Measurements from ENCODE around the gene DNM3. TPM values are rescaled to one million over a fixed set of nuclear protein-coding genes. Genes with fewer than 3 reads are reported as not detected.

Gene DNM3
- total and polyA plus RNA-seq, 9 donors, result 3.1 to 6.5 (median 4.4) TPM

GRCh38 chr1:172342584-172343239 lies 501.4 kb downstream of the DNM3 start:
- H3K27ac ChIP-seq, result peak overlapping the region in 1 of 2 donors; percentile 59
- WGBS, 3 donors, result 42 to 46% (median 44%) methylated on average over 4 of the region's 4 CpGs
- TF ChIP-seq EP300 (IDR thresholded peaks at IDR 0.05), result no peak
- H3K9me3 ChIP-seq, result no peaks in the 10 kb centered on the region
- intact Hi-C loops (cut with DNase I), result no loop called here
- DNase-seq, result no peak
- H3K36me3 ChIP-seq, result no peaks in the 10 kb centered on the region
- H3K27me3 ChIP-seq, result no peaks in the 10 kb centered on the region
- H3K4me3 ChIP-seq, result no peak overlapping the region
- peaks cover 2% of the 10 kb centered on the region for H3K4me1 ChIP-seq (ENCODE audit: insufficient read depth)

DNA sequence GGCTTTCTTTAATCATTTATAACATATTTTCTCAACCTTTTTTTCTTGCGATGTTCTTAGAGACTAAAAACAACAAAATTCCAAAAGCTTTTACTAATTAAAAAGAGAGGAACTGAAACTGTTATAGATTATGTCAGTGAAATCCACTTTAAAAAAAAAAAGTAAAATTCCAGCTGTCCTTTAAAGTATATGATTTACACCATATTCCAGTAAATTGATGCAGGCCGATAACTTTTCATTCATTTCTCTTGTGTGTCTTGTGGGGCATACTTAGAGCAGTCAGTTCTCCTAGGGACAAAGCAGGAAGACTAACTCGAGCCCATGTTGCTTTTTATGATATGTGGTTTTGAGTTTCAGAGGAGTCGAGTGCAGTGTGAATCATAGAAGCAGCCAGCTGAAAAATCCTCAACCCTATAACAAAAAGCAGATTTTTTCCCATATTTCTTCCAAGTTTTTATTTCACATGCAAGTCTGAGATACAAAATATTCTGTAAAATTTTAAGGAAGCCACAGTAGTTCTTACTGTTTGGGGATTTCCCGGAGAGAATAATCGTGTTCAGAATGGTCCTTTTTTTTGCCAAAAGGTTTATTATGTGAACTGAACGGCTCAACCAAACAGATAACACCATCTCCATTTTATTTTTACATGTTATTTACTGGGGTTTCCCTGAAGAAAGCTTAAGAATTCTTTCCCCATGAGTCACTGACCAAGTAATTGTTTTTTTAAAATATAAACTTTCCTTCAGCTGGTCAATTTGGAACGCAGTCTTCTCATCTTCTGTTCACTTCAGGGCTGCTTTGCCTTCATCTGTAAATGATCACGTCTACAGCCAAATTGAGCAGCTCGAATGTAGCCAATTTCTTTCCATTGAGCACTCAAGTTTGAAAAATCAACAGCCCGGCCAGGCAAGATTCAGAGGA lies 502.2 kb downstream of the DNM3 start:
- TF ChIP-seq POLR2A (IDR thresholded peaks at IDR 0.05) (no peak), EP300 (IDR thresholded peaks at IDR 0.05) (no peak)
- TF ChIP-seq, protein P1, sequence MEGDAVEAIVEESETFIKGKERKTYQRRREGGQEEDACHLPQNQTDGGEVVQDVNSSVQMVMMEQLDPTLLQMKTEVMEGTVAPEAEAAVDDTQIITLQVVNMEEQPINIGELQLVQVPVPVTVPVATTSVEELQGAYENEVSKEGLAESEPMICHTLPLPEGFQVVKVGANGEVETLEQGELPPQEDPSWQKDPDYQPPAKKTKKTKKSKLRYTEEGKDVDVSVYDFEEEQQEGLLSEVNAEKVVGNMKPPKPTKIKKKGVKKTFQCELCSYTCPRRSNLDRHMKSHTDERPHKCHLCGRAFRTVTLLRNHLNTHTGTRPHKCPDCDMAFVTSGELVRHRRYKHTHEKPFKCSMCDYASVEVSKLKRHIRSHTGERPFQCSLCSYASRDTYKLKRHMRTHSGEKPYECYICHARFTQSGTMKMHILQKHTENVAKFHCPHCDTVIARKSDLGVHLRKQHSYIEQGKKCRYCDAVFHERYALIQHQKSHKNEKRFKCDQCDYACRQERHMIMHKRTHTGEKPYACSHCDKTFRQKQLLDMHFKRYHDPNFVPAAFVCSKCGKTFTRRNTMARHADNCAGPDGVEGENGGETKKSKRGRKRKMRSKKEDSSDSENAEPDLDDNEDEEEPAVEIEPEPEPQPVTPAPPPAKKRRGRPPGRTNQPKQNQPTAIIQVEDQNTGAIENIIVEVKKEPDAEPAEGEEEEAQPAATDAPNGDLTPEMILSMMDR (IDR thresholded peaks at IDR 0.05), result no peak
- WGBS, 3 donors, result 4% methylated on average over 11 of the region's 11 CpGs
- H3K4me1 ChIP-seq (ENCODE audit: insufficient read depth), result peaks cover 2% of the 10 kb centered on the region
- H3K27ac ChIP-seq, result peak overlapping the region in 1 of 2 donors; percentile 59
- H3K4me3 ChIP-seq, result no peak overlapping the region
- H3K36me3 ChIP-seq, result no peaks in the 10 kb centered on the region
- intact Hi-C loops (cut with DNase I), result no loop called here
- H3K9me3 ChIP-seq, result no peaks in the 10 kb centered on the region
- DNase-seq, result no peak
- H3K27me3 ChIP-seq, result no peaks in the 10 kb centered on the region

DNA sequence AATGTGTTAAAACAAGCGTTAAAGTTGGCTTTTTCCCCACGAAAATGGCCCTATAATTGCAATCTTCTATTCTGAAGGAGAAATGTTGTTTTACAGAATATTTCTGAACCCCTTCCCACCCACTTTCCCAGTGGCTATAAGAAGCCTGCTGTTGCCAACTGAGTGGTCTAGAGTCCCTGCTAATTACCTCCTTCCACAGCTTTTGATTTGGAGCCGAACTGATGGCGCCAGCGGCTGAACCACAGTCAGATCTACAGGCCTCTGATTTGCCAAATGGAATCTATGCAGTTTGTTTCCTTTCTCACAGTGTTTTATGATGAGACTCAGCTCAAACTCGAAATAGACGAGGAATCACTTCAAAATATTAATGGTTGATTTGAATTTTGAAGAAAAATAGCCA lies 503.1 kb downstream of the DNM3 start:
- Histone ChIP-seq H3K9me3 (no peaks in the 10 kb centered on the region), H3K27me3 (no peaks in the 10 kb centered on the region), H3K36me3 (no peaks in the 10 kb centered on the region), H3K4me1 (ENCODE audit: insufficient read depth) (peaks cover 2% of the 10 kb centered on the region), H3K27ac (peak overlapping the region in 1 of 2 donors; percentile 59), H3K4me3 (no peak overlapping the region)
- TF ChIP-seq, protein P1 (IDR thresholded peaks at IDR 0.05), result no peak
- no peak for TF ChIP-seq POLR2A (IDR thresholded peaks at IDR 0.05)
- no peak for TF ChIP-seq EP300 (IDR thresholded peaks at IDR 0.05)
- intact Hi-C loops (cut with DNase I), result no loop called here
- DNase-seq, result no peak
- WGBS, 3 donors, result 30 to 62% (median 35%) methylated on average over 7 of the region's 7 CpGs

DNA sequence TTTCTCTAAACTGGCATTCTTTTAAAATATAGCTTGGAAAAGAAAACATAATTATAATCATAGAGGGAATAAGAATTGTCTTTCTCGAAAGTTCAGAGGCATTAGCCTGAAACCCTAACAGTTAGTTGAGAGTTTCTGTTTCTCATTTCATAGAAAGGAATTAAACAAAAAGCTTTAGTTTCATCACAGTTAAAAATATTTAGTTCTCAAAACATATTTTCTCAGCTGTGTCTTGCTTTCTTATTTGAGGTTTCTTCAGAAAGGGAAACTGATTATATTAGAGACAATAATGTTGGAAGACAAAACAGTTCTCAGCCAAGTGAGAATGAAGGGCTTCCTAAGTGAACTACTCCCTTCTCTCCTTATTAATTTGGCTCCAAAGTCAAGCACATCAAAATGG lies 503.8 kb downstream of the DNM3 start:
- no peak overlapping the region for H3K4me3 ChIP-seq
- DNase-seq, result no peak
- H3K9me3 ChIP-seq, result no peaks in the 10 kb centered on the region
- H3K27me3 ChIP-seq, result no peaks in the 10 kb centered on the region
- peaks cover 2% of the 10 kb centered on the region for H3K4me1 ChIP-seq (ENCODE audit: insufficient read depth)
- WGBS, 3 donors, result 10 to 38% (median 22%) methylated on average over 1 of the region's 1 CpG
- H3K36me3 ChIP-seq, result no peaks in the 10 kb centered on the region
- TF ChIP-seq, protein P1 (IDR thresholded peaks at IDR 0.05), result no peak
- TF ChIP-seq POLR2A (IDR thresholded peaks at IDR 0.05), result no peak
- no peak for TF ChIP-seq EP300 (IDR thresholded peaks at IDR 0.05)
- intact Hi-C loops (cut with DNase I), result no loop called here
- H3K27ac ChIP-seq, result peak overlapping the region in 1 of 2 donors; percentile 59
